HG03469 (cell line): Measurements from ENCODE around the gene PRDX2.

Experiments used
- ATAC-seq: cut with Tn5 transposase; IDR thresholded peaks from one replicate; pipeline ENCODE4 v1.9.1; 2021; ENCODE audit warnings: mild to moderate bottlenecking, moderate library complexity, moderate number of reproducible peaks; ENCODE audit not compliant: unreplicated experiment

The PRDX2 gene

DNA sequence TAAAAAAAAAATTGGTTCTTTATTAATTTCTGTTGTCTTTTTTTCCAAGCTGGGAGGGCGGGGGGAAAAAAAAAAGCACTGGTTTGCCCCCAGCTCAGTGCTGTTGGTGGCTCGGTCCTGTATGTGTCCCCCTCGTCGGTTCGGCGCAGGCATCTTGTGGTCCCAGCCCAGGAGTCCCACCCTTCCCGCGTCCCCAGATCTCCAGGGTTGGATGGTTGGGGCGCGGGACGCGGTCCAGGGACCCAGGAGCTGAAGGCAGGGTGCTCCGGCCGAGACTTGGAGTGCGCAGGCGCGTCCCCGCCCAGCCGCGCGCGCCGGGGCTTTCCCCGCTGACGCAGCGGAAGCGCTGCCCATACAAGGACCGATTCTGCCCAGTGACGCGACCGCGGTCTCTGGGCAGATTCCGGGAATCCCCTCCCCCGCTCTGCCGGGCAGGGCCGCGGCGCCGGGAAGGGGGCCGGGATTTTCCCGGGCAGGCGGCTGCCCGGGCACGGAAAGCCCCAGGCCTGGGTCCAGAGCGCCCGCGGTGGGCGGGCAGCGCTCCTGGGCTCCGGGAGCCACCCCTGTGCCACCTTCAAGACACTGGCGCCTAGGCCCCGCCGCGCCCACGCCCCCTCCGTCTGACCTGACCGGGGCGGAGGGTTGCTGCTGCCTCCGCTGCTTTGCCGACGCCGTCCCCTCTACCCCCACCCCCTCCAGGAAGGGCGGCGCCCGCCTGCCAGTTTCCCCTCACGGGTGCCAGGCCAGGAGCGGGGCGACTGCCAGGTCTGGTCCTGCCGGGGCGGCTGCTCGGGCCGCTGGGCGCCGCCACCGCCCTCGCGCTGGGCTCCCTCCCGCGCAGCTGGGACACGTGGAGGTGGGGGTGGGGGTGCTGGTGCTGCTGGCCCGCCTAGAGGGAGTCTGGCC is 8.1 kb downstream of the PRDX2 start:
- ATAC-seq: peak; percentile 22

DNA sequence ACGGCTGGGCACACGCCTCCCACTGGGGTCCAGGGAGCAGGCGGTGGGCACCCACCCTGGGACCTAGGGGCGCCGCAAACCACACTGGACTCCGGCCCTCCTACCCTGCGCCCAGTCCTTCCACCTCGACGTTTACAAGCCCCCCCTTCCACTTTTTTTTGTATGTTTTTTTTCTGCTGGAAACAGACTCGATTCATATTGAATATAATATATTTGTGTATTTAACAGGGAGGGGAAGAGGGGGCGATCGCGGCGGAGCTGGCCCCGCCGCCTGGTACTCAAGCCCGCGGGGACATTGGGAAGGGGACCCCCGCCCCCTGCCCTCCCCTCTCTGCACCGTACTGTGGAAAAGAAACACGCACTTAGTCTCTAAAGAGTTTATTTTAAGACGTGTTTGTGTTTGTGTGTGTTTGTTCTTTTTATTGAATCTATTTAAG is 8.7 kb downstream of the PRDX2 start:
- ATAC-seq: no peak

DNA sequence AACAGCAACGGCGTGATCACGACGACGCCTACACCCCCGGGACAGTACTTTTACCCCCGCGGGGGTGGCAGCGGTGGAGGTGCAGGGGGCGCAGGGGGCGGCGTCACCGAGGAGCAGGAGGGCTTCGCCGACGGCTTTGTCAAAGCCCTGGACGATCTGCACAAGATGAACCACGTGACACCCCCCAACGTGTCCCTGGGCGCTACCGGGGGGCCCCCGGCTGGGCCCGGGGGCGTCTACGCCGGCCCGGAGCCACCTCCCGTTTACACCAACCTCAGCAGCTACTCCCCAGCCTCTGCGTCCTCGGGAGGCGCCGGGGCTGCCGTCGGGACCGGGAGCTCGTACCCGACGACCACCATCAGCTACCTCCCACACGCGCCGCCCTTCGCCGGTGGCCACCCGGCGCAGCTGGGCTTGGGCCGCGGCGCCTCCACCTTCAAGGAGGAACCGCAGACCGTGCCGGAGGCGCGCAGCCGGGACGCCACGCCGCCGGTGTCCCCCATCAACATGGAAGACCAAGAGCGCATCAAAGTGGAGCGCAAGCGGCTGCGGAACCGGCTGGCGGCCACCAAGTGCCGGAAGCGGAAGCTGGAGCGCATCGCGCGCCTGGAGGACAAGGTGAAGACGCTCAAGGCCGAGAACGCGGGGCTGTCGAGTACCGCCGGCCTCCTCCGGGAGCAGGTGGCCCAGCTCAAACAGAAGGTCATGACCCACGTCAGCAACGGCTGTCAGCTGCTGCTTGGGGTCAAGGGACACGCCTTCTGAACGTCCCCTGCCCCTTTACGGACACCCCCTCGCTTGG is 9.3 kb downstream of the PRDX2 start:
- ATAC-seq: no peak

DNA sequence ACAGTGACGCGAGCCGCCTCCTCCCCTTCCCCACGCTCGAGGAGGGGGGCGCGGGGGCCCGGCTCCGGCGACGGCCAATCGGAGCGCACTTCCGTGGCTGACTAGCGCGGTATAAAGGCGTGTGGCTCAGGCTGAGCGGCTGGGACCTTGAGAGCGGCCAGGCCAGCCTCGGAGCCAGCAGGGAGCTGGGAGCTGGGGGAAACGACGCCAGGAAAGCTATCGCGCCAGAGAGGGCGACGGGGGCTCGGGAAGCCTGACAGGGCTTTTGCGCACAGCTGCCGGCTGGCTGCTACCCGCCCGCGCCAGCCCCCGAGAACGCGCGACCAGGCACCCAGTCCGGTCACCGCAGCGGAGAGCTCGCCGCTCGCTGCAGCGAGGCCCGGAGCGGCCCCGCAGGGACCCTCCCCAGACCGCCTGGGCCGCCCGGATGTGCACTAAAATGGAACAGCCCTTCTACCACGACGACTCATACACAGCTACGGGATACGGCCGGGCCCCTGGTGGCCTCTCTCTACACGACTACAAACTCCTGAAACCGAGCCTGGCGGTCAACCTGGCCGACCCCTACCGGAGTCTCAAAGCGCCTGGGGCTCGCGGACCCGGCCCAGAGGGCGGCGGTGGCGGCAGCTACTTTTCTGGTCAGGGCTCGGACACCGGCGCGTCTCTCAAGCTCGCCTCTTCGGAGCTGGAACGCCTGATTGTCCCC is 10.1 kb downstream of the PRDX2 start, which contains the start of gene JUNB:
TSS of gene JUNB (plus strand) at position 142 of the 706 bp plus-strand sequence. CDS start at position 428, 286 bp downstream.
- no peak for ATAC-seq

DNA sequence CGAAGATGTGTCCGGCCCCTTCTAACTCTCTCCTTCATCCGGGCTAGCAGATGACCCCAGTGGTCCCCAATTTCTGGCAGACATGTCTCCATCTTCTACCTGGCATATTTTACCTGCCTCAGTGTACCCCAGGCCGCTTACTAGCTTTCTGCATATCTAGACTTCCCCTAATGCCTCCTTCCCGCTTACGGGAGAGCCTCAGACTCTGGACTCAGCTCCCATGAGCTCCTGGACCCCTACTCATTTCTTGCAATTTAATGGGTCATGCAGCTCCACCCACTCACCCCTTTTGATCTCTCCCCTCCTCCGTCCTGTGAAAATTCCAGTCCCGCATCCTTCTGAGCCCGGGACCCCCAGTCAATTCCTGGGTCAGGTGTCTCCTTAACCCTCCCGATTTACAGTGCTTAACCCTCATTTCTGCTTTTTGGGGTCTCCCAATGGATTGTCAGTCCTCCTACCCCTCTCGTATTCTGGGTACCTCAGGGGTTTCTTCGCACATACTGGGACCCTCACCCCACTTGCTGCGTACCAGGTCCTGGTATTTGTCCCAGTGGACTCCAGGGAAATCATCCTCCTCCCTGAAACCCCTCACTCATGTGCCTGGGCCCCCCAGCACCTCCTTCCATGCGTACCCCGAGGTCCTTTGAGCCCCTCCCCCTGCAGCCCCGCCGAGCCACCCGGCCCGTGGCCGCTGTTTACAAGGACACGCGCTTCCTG is 10.8 kb downstream of the PRDX2 start:
- ATAC-seq: no peak

DNA sequence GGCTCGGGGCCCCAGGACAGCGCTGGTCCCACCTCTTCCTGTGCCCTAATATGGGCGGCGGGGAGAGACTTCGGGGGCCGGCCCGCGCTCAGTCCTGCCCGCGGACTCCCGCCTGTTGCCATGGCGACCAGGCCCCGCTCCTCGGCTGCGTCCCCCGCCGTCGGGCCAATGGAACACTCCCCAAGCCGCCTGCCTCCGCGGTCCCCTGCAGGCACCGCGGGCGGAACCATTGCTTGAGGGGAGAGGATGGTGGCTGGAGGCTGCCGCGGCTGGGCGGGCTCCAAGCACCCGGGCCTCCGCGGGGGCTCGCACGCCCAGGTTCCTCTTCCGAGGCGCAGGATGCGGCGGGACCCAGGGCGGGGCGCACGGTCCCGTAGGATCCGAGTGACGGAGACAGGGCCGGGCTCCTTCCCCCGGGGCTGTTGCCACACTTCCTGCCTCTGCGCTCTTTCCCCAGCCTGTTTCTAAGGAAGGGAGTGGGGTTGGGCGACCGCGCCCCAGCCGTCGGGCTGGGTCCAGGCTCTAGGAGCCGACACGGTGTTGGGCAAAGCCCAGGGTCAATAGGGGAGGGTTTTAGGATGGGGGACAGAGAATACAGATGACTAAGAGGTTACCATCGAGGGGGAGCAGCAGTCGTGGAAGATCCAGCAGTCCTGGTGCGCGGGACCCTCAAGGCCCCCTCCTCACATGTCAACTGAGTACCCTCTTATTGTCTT is 11.5 kb downstream of the PRDX2 start:
- peak; percentile 24 for ATAC-seq

DNA sequence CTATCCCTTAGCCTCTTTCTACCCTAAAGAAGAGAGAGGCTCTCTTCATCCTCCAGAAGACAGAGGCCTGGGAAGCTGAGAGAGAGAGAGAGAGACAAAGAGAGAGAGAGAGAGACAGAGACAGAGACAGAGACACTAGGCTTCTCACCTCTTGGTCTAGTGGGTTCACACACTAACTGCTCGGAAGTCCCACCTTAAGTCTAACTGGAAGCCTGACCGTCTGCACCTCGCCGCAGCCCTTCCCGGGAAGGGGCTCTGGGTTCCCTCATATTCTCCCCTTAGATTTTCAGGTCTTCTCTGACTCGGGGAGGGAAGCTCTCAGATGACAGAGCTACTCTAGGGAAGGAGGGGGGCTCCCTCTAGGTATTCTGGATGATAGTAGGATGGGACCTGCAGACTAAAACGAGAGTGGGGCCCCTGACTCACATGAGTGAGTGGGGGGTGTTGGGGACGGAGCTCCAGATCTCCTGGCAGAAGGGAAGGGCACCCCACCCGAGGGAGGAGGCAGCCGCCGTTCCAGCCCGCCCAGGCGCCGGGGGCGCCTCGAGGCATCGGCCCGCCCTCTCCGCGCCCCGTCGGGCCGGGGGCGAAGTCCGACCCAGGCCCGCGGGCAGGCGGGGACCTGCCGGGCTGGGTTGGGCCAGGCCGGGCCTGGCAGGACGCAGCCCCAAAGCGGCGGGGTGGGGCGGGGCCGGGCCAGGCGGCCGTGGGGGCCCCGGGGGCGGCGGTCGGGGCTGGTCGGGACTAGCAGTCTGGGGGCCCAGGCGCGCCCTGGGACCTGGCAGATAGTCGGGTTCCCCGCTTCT is 12.3 kb downstream of the PRDX2 start:
- no peak for ATAC-seq

DNA sequence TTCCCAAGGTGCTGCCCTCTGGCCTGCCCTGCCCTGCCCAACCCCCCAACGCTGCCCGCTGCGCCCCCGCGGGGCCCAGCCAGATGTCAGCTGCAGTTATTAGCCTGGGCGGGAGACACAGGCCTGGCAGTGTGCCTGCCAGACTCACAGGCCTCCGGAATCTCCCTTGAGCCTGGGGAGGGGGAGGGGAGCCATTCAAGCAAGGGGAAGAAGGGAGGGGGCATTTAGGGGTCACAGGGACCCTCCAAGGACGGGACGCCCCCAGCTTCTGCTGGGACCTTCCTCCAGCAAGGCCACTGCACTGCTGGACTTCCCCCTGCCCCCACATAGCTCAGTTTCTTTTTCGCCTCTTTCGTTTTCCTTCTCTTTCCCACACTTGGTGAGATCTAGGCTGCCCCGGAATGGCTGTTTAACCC is 12.9 kb downstream of the PRDX2 start:
- no peak for ATAC-seq

DNA sequence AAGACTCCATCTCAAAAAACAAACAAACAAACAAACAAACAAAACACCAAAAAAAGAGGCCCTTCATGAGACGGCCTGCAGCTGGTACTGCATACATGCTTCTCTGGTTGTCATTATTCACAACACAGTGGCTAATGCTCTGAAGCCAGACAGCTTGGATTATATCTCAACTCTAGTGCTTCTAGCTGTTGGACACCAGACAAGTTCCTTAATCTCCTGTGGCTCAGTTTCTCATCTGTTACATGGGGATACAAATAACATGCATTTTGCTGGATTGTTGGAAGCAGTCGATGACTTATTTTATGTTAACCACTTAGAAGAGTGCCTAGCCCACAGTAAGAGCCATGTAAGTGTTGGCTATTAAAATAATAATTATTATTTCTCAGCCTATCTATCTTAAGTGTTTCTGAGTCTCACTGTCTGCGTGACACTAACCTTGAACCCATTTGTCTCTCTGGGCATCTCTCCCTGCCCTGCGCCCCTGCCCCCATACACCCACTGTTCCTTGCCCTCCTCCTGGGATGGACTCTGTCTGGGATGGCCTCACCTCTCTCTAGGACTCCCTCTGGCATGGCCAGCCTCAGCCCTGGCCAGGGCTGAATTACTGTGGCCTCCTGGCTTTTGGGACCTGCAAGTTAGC is 13.4 kb downstream of the PRDX2 start:
- no peak for ATAC-seq

DNA sequence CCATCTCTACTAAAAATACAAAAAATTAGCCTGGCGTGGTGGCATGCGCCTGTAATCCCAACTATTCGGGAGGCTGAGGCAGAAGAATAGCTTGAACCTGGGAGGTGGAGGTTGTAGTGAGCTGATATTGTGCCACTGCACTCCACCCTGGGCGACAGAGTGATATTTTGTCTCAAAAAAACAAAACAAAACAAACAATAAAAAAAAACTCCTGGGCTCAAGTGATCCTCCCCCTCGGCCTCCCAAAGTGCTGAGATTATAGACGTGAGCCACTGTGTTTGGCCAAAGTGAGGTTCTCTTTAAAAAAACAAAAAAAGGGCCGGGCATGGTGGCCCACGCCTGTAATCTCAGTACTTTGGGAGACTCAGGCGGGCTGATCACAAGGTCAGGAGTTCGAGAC is 14.1 kb downstream of the PRDX2 start:
- no peak for ATAC-seq

DNA sequence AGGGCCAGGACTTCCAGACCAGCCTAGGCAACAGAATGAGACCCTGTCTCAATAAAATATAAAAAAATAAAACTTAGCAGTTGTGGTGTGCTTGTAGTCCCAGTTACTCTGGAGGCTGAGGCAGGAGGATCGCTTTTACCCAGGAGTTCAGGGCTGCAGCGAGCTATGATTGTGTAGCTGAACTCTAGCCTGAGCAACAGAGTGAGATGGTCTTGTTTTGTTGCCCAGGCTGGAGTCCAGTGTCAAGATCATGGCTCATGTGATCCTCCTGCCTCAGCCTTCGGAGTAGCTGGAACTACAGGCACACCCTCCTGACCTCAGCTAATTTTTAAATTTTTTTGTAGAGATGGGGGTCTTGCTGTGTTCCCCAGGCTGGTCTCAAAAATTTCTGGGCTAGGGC is 14.6 kb downstream of the PRDX2 start:
- no peak for ATAC-seq

DNA sequence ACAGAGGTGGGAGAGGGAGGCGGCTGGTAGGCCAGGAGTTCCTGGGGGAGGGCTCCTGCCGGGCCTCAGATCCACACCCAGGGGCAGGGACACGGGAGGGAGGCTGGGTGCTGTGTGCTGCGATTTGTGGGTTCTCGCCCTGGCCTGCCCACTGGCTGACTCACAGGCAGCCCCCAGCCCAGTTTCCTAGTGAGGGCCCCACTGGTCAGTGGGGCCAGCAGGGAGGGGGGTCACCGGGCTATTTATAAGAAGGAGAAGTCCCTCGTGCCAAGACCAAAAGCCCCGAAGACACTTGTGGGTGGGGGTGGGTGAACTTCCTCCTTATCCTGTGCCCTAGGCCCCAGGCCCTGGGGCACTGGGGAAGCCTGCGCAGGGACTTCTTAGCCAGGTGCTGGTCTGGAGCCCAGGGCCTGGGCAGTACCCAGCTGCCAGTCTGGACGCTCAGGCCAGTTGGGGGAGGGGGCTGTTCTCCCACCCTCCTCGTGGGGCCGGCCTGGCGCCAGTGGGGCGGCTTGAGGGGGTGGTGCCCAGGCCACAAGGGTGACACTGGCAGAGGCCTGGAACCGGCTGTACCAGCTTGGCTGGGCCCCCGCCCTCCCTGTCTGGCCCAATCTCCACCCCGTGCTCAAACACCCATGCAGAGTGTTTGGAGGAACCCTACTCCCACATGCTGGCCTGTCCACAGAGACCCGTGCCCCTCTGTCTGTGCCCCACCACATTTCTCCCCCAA is 15.3 kb downstream of the PRDX2 start:
- no peak for ATAC-seq

DNA sequence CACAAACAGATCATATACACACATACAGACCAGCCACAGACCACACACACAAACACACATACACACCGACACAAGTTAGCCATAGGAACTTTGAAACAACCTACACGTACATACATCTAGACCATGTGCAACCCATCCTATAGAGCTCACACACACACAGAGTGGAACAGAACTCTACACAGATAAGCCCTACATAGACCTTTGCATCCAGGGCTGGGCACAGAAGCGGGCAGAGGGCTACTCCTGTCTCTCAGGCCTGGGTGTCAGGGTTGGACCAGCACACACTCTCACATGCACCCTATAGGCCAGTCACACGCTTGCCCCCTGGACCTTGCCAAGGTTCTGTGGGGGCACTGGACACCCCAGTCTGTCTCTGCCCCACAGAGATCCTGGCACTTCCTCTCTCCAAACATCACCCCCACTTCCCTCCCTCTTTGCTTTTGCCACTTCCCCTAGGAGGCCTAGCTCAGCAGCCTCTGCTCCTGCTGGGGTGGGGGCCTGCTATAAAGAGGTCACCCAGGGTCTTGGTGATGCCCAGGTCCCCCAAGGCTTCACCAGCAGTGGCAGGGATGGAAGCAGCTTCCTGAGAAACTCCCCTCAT is 16.1 kb downstream of the PRDX2 start:
- no peak for ATAC-seq

DNA sequence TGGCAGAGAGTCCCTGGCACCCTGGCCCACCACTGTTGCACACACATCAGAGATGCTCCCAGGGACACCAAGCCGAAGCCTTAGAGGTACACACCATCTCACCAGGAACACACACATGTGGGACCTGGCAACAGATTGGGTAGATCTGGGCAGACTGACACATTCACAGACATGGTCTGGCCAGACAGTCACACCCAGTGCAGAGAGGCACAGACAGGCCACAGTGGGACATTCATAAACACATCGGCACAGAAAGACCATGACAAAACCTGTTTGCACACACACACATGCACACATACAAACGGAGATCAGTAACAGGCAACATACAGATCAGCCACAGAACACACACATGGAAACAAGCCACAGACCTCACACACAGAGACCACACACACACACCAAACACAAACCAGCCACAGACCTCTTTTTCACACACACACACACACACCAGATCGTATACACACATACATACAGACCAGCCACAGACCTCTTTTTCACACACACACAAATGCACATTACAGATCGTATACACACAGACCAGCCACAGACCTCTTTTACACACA is 16.6 kb downstream of the PRDX2 start:
- ATAC-seq: no peak

DNA sequence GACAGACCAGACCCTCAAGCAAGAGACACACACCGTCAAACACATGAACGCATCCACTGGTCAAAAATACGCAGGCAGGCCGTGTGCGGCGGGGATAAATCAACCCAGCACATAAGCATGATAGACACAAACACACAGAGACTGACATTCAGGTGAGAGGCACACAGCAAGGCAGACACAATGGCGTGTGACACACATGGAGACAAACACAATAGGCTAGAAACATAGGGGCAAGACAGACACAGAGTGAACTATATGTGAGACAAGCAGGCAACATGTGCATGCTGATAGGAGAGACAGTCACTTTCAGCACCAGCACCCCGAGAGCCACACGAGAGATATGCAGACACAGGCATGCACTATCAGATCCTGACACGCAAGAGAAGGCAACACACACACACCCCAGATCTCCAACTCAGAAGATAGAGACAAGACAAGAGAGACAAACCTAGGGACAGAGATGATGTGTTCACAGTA is 17.2 kb downstream of the PRDX2 start:
- ATAC-seq: no peak

DNA sequence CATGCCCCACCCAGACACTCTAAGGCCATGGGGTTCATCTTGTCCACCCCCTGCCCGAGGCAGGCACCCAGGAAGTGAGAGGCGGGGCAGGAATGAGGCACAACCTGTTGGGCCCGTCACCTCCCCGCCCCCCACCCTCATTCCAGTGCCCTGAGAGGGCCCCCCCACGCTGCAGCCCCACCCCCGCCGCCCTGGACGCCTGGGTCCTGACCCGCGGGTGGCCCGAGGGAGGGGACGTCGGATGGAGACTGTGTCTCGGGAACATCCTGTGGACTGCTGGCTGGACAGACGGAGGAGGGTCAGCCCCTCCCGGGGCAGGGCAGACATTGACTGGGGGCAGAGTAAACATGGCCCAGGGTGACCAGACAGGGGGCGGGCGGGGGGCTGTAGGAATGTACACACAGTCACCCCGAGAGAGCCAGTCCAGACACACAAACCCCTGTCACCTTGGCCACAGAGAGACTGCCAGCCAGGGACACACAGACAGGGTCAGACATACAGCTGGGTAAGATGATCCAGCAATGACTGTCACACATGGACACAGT is 17.7 kb downstream of the PRDX2 start:
- ATAC-seq: no peak
